C1 segment of cervical spinal cord (tissue), 14 donors: Measurements from ENCODE around the gene UVSSA.
A peak's percentile ranks its signal among the peaks of the same experiment; 100 is the strongest.

Experiments
- DNase-seq, 14 donors: peaks; one replicate each; lab custom pipeline; 2025; lab: John Stamatoyannopoulos, UW

UVSSA gene

GRCh38 chr4:1406981-1407656 lies 60.1 kb downstream of the UVSSA start:
- no peak for DNase-seq

- no peak for DNase-seq
Observed at GRCh38 chr4:1407657-1408333, 60.8 kb downstream of the UVSSA start.

- DNase-seq, result no peak
Observed at GRCh38 chr4:1408418-1408817, 61.4 kb downstream of the UVSSA start.

DNA sequence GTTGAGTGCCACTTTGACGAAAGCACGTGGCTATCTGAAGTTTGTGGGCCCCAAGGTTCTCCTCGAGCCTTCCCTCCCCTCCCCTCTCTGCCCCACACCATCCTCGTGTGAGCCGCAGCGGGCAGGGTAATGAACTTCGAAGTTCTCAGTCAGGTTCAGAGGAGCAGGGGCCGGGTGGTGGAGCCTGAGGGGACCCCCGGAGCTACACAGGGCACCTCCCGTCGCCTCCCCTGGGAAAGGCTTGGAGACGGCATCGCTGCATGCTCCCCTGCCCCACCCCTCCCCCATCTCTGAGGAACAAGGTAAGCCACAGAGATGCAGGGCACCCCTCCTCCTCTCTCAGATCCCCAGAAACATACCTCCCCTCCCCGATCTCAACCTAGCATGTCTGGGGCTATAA lies 62.1 kb downstream of the UVSSA start:
- DNase-seq, result no peak

DNA sequence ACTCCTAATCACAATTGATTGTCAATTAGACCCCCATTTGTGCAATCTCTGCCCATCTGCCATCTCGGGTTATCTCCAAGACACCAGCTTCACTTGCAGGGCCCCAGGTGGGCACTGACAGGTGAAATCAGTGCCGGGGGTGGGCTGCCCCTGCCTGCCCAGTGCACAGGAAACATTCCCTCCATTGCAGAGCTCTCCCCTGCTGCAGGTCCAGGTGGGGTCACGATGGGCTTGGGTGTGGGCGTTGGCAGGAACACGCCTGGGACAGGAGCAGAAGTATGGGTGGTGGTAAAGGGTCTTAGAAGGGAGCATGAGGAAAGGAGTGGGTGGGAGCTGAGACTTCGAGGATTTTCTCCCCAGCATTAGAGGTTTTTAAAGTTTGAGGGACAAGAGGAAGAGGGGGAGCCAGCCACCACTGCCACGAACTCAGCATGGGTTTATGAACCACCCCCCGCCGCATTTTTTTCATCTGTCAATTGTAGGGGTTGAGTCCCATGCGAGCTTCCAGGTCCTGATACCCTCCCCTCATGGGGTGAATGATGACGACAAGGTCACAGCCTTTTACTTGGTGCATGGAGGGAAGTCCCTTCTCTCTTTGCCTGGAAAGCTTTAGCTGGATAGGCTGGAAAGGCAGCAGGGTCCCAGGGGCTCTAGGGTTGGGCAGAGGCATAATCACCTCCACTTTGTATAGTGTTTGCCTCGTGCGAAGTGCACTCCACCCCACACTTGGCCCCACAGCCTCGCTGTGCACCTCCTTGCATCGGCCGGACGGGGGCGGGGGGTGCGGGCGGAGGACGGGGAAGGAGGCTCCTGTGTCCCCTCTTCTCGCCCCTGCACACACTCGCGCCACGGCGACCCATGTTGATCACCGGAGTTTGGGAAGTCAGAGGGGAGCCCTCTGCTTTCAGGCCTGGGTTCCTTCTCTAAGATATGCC lies 62.8 kb downstream of the UVSSA start:
- DNase-seq, result no peak

DNA sequence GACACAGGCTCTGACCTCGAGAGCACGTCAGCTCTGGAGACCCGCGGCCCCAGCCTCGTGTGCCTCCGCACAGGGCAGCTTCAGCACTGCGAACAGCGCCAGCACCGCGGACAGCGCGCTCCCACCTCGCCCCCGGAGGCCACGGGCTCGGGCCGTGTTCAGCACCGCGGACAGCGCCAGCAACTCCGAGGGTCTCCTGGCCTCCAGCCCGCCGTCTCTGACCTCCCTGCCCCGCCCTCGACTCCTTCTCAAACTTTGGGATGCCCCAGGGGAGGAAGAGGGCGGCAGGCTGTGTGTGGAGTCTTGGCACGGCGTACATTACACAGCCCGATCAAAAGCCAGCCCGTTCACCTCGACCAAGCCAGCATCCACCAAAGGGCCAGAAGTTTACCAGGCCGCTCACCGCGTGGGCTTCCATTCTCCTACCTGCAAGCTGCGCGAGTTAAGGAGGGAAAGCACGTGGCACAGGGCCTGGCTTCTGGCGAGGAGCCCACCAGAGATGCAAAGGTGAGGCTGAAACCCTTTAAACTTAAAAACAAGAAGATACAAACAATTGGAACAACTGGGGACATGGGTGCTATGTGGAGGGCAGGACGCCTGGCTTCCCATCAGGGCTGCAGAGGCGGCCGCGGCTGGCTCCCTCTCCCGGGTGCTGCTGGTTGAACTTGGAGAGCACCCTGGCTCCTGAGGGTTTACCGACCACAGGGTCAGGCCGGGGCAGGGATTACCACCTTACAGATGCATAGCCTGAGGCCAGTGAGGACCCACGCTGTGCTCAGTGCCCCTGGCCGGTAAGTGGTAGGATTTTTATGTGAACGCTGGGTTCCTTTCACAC lies 63.7 kb downstream of the UVSSA start:
- DNase-seq, result peak in 1 of 14 donors; percentile 33

GRCh38 chr4:1411436-1412375 lies 64.7 kb downstream of the UVSSA start:
- DNase-seq, result no peak

DNA sequence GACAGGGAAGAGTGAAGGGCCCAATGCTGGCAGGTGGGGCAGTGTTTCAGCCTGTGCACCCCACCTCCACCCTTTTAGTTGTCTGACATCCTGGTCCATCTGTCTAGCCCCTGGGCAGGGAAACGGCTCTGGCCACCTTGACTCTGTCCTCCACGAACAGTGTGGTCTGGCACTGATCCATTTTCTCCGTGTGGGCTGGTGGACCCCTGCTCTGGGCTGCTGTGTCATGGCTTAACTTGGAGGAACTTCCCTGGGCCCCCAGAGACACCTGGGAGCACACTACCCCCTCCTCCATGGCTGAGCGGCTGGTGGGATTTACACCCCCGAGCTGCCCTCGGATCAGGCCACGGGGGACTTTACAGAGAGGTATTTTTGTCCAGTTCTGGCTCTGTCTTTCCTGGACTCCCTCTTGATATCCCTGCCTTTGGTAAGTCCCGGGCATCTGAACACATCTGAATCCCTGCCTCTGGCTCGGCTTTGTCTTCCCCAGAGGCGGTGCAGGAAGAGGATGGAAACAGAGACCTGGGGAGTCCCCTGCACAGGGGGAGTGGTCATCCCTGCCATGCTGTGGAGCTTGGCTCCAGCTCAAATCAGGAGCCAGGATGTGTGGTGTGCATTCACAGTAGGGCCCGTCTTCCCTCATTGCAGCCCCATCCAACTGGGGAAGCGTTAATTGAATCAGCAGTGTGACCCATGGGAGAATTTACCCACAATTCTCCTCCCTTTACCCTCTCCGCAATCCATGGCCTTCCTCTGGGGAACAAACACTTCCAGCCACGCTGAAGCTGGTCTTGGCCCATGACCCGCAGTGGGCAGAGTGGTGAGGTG lies 65.6 kb downstream of the UVSSA start:
- DNase-seq, result no peak

DNA sequence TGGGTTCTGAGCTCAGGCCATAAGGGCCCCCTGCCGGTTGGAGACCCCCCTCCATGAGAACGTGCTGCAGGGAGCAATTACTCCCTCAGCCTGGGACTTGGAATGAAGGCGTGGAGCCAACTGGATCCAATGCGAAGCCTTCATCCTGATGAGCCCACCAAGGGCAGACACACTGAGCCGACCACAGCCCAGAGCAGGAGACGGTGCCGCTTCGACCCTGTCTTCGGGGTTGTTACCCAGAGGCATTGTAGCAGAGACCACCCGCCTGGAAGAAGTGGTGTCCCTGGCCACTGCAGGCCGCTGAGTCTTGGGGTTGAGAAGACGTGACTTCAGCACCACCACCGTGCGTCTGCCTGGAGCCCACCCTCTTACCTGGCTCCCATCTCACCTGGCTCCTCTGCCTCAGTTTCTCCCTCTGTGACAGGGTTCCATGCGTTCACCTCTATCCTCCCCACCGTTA lies 66.2 kb downstream of the UVSSA start:
- no peak for DNase-seq

- DNase-seq, result no peak
Observed at GRCh38 chr4:1413687-1414479, 66.9 kb downstream of the UVSSA start.

GRCh38 chr4:1414831-1415680 lies 68.0 kb downstream of the UVSSA start:
- no peak for DNase-seq

DNA sequence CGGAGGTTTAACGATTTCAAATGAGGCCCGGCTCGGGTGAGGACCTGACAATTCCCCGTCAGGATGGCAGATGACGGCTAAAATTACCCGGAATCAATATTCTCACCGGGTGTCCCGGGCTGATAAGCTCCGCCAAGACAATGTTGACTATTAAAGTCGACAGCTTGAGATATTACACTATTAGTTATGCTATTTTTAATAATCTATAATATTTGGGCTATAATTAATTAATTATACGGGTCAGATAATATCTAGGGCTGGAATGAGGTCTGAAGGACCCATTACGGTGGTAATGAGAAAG lies 68.6 kb downstream of the UVSSA start:
- DNase-seq, result no peak

- no peak for DNase-seq
Observed at GRCh38 chr4:1416051-1416947, 69.3 kb downstream of the UVSSA start.

DNA sequence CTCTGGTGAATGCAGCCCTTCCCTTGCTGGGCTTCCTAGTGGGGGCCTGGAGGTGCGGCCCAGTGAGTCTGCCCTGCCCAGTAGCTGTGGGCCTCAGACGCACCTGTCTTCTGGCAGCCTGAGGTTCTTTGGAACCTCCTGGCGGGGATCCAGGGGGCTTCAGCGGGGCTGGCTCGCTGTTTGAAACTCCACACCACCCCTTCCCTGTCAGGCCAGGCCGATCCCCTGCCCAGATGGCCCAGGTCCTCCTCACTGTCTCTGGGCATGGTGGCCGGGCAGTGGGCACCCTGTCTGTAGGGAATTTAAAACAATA lies 69.9 kb downstream of the UVSSA start:
- no peak for DNase-seq

DNA sequence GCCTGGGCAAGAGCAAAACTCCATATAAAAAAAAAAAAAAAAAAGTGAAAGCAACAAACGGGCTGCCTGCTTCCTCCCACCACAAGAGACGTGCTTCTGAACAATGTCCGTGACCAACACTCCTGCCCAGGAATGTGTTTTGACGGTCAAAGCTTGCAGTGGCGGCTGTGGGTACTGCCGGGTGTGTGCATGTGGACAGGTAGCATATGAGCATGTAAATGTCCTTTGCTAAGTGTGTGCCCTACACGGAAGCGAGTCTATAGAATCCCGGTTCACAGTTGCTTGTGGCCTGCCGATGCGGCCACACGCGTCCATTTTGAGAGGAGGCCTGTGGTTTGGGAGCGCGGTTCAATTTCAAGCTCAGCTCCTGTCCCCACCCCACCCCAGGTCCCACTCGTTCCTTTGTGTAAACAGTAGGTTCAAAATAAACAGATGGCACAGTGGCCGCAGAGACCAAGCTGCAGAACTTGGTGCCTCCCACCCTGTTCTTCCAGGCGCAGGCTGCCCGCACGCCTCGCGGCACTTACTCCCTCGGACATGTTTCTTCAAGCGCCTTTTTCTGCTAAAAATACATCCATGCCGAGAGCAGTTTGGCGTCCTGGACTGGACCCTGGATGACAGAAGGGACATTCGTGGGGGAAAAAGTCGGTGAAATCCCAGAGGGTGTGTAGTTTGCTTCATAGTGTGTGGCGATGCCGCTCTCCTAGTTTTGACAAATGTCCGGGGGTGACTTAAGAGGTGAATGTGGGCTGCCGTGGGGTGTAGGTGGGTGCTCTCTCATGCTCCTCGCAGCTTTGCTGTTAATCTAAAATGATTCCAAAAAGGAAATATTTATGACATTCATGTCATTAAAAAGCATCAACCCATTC lies 70.7 kb downstream of the UVSSA start:
- no peak for DNase-seq
